PC-3 (cell line): Measurements from ENCODE around the gene CTTNBP2. TPM values are rescaled to one million over a fixed set of nuclear protein-coding genes. Genes with fewer than 3 reads are reported as not detected.
A peak's percentile ranks its signal among the peaks of the same experiment; 100 is the strongest.

ENCODE experiments used
- ATAC-seq: fragments of 200-7000 bp; cut with Tn5 transposase; 2 replicates; pipeline ENCODE4 v1.9.1; 2020; ENCODE audit warnings: mild to moderate bottlenecking, moderate library complexity
- BruUV-seq: library from RNA; stranded (reverse); fragments of 400-500 nt; replicated peaks from 2 replicates; lab custom pipeline; 2021; lab: Mats Ljungman, UMichigan
- CTCF ChIA-PET: fragments of 300-600 bp; sonication (Branson Sonifier 250); formaldehyde crosslinking; loops from one replicate; lab custom pipeline; 2022; ENCODE audit warnings: antibody characterized with exemption; lab: Charles Lee
- POLR2A ChIA-PET: fragments of 300-600 bp; sonication (Branson Sonifier 250); formaldehyde crosslinking; loops from one replicate; lab custom pipeline; 2022; ENCODE audit warnings: antibody characterized with exemption; ENCODE audit not compliant: unreplicated experiment; lab: Charles Lee
- DNase-seq: peaks from one replicate; pipeline ENCODE4 v3.0.0-alpha.2; 2015
- H2AFZ ChIP-seq: fragments of 300-600 bp; sonication (generic); 2 replicates; pipeline ENCODE4 v1.6.0; 2016; ENCODE audit warnings: antibody characterized with exemption, low read length
- H3F3A ChIP-seq: fragments of 300-600 bp; sonication (generic); one replicate; pipeline ENCODE4 v1.6.0; 2017; ENCODE audit warnings: antibody characterized with exemption, low read length, control low read depth, mild to moderate bottlenecking; ENCODE audit not compliant: unreplicated experiment
- H3K27ac ChIP-seq: fragments of 300-600 bp; sonication (generic); 2 replicates; pipeline ENCODE4 v1.5.1; 2016; ENCODE audit warnings: mild to moderate bottlenecking, low read length
- H3K27me3 ChIP-seq: fragments of 300-600 bp; sonication (generic); 2 replicates; pipeline ENCODE4 v1.6.1; 2016; ENCODE audit warnings: low read length, mixed read lengths
- H3K36me3 ChIP-seq: fragments of 300-600 bp; sonication (generic); 2 replicates; pipeline ENCODE4 v1.6.1; 2016; ENCODE audit warnings: low read depth, mixed run types, low read length, mixed read lengths
- H3K4me1 ChIP-seq: fragments of 300-600 bp; sonication (generic); 2 replicates; pipeline ENCODE4 v1.5.1; 2016; ENCODE audit warnings: low read length; ENCODE audit not compliant: insufficient read depth
- H3K4me2 ChIP-seq: fragments of 300-600 bp; sonication (generic); 2 replicates; pipeline ENCODE4 v1.6.0; 2016; ENCODE audit warnings: low read length
- H3K4me3 ChIP-seq: fragments of 300-600 bp; sonication (generic); 2 replicates; pipeline ENCODE4 v1.5.1; 2016; ENCODE audit warnings: mild to moderate bottlenecking, low read length, mixed read lengths
- H3K79me2 ChIP-seq: fragments of 300-600 bp; sonication (generic); 2 replicates; pipeline ENCODE4 v1.6.1; 2017; ENCODE audit warnings: low read length, mixed read lengths
- H3K9ac ChIP-seq: fragments of 300-600 bp; sonication (generic); 2 replicates; pipeline ENCODE4 v1.6.0; 2016; ENCODE audit warnings: mild to moderate bottlenecking, low read length
- H3K9me2 ChIP-seq: fragments of 300-600 bp; sonication (generic); replicated peaks from 2 replicates; pipeline ENCODE4 v1.6.1; 2016; ENCODE audit warnings: mixed run types, low read length, mixed read lengths
- H3K9me3 ChIP-seq: fragments of 300-600 bp; sonication (generic); 2 replicates; pipeline ENCODE4 v1.6.1; 2016; ENCODE audit warnings: low read length, mixed read lengths
- H4K20me1 ChIP-seq: fragments of 300-600 bp; sonication (generic); 2 replicates; pipeline ENCODE4 v1.6.1; 2016; ENCODE audit warnings: low read length, mixed read lengths
- CTCF ChIP-seq: fragments of 300-600 bp; sonication (generic); conservative IDR thresholded peaks from 2 replicates; pipeline ENCODE4 v1.5.1; 2017; ENCODE audit warnings: antibody characterized with exemption, low read depth, mild to moderate bottlenecking, low read length
- EZH2 ChIP-seq: fragments of 300-600 bp; sonication (generic); IDR thresholded peaks from one replicate; pipeline ENCODE4 v1.6.1; 2017; ENCODE audit warnings: antibody characterized with exemption, mild to moderate bottlenecking, low read length; ENCODE audit not compliant: unreplicated experiment
- EZH2phosphoT487 ChIP-seq: fragments of 300-600 bp; sonication (generic); IDR thresholded peaks from 2 replicates; pipeline ENCODE4 v1.6.1; 2018; ENCODE audit warnings: mild to moderate bottlenecking, antibody characterized with exemption, low read length, borderline replicate concordance
- intact Hi-C: fragments of 100-400 bp; cut with micrococcal nuclease; formaldehyde crosslinking; loops from 2 replicates; pipeline ENCODE4 v1.9.0; 2023
- total RNA-seq: library from RNA; depleted of rRNA; stranded (reverse); fragments of >200 nt; gene quantifications from 2 replicates; pipeline ENCODE4 v1.2.3, GENCODE V29; 2014

CTTNBP2 gene
- total RNA-seq, 1 experiment from 2014 or later = 1.1 TPM

GRCh38 chr7:117862378-117862777, 10.9 kb downstream of the CTTNBP2 start:
- Histone ChIP-seq H3K9ac (no peak overlapping the region), H4K20me1 (no peaks in the 10 kb centered on the region), H3K4me3 (no peak overlapping the region), H3K4me1 (peaks cover 5% of the 10 kb centered on the region; the same call in 1 of the 2 replicates), H3K4me2 (no peak overlapping the region), H3K79me2 (no peaks in the 10 kb centered on the region), H3K9me3 (no peaks in the 10 kb centered on the region), H3K27me3 (0 out of 2 replicates have a peak, but pooled peaks cover 7% of the 10 kb centered on the region), H3K36me3 (no peaks in the 10 kb centered on the region), H2AFZ (no peak overlapping the region), H3F3A (no peaks in the 10 kb centered on the region), H3K9me2 (no peaks in the 10 kb centered on the region), H3K27ac (no peak overlapping the region)
- DNase-seq (no peak), ATAC-seq (no peak)
- CTCF ChIA-PET = no interaction called here
- TF ChIP-seq CTCF (no peak), EZH2 (no peak), EZH2phosphoT487 (no peak)
- BruUV-seq = no TSS peak
- POLR2A ChIA-PET = no interaction called here
- intact Hi-C loops = no loop called here

- intact Hi-C loops = no loop called here
- no TSS peak for BruUV-seq
- no peaks in the 10 kb centered on the region for H3K27me3 ChIP-seq
Observed at GRCh38 chr7:117859246-117859812, 13.9 kb downstream of the CTTNBP2 start.

More at GRCh38 chr7:117859246-117859812, 13.9 kb downstream of the CTTNBP2 start:
- Histone ChIP-seq H3K79me2 (no peaks in the 10 kb centered on the region), H3K4me2 (no peak overlapping the region), H3F3A (no peaks in the 10 kb centered on the region), H3K4me1 (peaks cover 5% of the 10 kb centered on the region; the same call in 1 of the 2 replicates), H3K4me3 (no peak overlapping the region), H4K20me1 (no peaks in the 10 kb centered on the region), H3K9ac (no peak overlapping the region), H3K9me3 (no peaks in the 10 kb centered on the region), H3K36me3 (no peaks in the 10 kb centered on the region), H3K9me2 (no peaks in the 10 kb centered on the region), H2AFZ (no peak overlapping the region), H3K27ac (peak overlapping the region; percentile 27; the same call in 1 of the 2 replicates)
- POLR2A ChIA-PET = no interaction called here
- ATAC-seq (no peak), DNase-seq (no peak)
- CTCF ChIA-PET = no interaction called here
- TF ChIP-seq CTCF = no peak
- no peak for TF ChIP-seq EZH2phosphoT487
- no peak for TF ChIP-seq EZH2
